Stimulated activated CD8-positive, alpha-beta memory T cell treated with anti-CD3 and anti-CD28 coated beads, Interleukin-12 subunit alpha, Interleukin-12 subunit beta, amount 100 ng/mL, for 24 hours (primary cell): ENCODE data around the gene TMEM125.

Experiments used
- DNase-seq: peaks from one replicate; pipeline ENCODE4 v3.0.0-alpha.2; 2020; ENCODE audit errors: extremely low read depth

Gene TMEM125

DNA sequence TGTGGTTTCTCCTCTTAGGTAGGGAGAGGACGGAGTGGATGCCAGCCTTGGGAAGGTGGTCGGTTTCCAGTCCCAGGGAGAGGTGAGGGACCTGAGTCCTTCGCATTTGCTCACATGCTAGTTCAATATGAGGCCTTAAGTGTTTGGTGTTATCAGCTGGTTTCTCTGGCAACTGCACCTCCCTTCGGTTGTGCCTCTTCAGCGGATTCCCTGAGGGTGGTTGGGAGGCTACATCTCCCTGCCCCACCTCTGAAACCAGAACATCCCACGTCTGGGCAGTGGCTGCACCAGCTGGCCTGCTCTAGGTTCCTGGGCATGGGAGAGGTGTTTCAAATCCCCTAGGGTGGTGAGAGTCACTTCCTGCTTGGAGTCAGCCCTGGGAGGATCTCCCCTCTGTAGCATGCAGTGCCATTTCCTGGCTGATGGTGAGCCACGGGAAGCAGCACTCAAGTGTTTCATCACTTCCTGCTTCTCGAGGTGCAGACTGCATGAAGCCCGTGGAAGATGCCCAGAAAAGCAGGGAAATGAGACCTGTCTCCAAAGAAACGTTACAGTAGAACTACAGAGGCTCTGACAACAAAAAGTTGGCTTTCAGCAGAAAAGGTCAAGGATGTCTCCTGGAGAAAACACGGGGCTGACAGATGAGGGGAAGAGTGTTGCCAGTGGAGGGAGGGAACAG, 4.5 kb downstream of the TMEM125 start:
- no peak for DNase-seq

DNA sequence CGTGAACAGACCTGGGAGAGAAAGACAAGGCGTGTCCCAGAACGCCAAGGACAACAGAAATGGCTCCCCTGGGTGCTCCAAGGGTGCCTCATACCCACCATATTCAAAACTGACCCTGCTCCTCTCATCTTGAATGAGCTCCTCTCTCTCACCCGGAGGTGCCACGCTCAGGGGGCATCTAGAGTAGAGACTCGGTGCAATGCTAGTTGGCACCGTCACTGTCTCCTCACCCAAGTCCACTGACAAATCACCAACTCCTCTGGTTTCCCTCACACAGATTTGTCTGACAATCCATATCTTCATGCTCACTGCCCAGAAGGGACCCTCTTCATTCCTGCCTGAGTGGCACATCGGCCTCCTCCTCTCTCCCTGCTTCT, 5.0 kb downstream of the TMEM125 start:
- no peak for DNase-seq

DNA sequence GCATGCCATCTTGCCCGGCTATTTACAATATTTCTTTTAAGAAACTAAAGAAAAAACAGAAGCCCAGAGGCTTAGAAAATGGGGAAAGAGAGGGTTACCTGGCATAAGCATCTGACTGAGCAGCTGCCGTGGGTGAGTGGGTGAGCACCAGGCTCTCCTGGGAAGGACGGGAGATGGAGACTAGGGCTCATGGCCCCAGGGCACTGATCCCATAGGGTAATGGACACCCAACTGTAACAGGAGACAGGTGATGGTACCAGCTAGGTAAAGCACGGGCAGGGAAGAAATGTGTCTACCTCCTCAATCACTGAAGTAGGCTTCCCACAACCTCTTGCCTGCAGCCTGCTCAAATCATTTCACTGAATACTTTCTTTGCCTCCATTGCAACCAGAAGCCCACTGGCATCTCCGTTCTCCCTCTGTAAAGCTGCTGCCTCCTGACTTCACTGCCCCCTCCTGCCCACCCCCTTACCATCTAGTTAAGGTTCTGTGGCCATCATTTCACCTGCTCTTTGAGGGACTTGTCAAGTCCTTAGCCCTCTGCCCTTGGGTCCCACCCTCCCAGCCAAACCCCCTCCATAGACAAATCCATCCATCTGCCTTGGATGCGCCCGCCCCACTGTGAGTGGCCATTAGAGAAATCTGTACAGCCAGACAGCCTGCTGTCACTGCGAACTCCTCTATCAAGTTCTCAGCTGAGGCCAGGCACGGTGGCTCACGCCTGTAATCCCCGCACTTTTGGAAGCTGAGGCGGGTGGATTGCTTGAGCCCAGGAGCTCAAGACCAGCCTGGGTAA, 6.2 kb downstream of the TMEM125 start:
- no peak for DNase-seq

DNA sequence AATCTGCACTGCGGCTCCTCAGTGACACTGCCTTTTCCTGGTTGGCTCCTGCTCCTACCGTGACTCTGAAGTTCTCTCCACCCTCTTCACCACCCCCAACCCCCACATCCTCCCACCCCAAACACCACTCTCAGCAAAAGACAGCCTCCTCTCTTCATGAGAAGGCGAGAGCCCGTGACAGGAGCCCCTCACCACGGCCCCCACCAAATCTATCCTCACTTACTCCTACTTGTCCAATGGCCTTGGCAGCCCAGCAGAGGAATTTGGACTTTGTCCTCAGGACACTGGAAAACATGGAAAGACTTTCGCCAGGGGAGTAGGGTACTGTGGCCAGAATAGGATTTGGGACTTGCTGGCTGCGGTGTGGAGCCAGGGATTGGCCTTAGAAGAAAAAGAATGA, 6.9 kb downstream of the TMEM125 start:
- no peak for DNase-seq

DNA sequence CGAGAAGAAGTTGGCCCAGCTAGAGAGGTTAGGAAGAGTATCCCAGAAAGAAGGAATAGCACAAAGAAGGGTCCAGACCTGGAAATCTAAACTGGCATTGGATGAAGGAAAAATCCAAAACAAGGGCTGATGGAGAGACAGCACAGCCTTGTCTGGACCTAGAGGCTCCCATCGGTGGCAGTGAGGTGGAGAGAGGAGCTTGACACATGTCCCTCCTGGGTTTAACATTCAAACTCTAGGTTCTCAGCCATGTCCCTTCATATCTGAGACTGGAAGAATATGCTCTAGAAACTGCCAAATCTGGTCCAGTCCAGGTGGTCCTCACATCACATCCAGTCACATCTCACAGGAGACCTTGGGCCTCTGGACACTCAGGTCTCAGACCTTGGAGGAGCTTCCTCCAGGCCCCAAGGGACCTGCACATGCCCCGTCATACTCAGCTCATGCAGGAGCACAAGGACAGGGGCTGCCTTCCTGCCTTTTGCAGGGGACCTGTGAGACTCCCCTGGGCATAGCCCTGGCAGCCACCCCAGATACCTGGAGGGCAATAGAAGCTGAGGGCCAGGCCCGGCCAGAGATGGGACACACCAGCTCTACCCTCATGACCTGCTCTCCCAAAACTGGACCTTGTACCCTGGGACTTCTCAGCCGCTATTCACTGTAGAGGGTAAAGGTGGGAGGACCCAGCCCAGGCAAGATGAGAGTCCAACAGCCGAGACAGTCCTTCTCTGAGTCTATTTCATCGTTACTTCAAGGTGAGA, 7.5 kb downstream of the TMEM125 start:
- DNase-seq, result no peak

DNA sequence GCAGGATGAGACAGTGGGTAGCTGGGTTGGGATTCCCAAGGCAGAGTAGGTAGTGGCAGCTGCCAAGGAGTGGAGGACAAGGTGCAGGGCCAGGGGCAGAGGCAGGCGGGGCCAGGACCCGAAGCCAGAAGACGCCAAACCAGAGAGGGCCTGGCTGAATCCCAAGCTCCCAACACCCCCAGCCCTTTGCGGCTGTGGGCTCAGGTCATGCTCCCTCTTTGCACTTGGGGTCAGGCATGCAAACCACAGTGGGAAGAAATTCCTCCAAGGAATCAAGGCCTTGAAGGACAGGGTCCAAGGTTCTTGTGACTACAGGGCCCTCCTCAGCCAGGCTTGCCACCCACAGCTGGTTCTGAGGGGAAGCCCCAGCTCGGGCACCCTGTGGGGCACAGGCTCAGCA, 9.4 kb downstream of the TMEM125 start:
- no peak for DNase-seq

DNA sequence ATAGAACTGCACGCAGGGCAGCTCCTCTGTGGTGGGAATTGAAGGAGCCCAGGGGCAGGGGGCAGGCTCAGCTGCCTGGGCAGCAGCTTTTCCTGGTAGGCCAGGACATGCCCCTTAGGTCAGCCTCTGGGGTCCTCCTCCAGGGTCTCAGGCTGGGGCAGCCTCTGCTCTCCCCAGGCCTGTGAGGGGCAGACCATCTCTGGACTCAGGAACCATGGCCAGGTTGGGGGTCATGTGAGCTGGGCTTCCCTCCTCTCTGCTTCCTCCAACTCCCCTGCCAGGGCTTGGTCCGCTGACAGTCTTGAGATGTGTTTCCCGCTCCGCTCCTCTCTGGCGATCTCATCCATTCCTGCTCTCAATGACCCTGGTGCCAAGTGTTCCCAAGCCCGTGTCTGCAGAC, 9.9 kb downstream of the TMEM125 start:
- DNase-seq, result no peak

DNA sequence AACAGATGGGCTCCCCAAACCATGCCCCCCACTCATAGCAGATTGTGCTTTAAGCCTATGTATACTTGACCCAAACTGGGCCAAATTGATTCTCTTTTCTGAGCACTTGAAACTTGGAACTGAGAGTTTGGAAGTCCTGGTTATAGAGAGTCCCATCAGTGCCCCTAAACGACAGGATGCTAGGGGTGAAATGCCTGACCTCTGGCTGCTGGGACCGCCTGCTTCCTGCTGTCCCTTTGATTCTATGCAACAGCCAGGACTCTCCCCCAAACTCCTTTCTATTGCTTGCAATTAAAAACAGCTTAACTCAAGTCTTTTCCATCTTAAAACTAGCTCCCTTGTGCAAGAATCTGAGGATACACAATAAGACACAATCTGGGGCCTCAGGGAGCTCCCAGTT, 10.9 kb downstream of the TMEM125 start:
- DNase-seq, result no peak

DNA sequence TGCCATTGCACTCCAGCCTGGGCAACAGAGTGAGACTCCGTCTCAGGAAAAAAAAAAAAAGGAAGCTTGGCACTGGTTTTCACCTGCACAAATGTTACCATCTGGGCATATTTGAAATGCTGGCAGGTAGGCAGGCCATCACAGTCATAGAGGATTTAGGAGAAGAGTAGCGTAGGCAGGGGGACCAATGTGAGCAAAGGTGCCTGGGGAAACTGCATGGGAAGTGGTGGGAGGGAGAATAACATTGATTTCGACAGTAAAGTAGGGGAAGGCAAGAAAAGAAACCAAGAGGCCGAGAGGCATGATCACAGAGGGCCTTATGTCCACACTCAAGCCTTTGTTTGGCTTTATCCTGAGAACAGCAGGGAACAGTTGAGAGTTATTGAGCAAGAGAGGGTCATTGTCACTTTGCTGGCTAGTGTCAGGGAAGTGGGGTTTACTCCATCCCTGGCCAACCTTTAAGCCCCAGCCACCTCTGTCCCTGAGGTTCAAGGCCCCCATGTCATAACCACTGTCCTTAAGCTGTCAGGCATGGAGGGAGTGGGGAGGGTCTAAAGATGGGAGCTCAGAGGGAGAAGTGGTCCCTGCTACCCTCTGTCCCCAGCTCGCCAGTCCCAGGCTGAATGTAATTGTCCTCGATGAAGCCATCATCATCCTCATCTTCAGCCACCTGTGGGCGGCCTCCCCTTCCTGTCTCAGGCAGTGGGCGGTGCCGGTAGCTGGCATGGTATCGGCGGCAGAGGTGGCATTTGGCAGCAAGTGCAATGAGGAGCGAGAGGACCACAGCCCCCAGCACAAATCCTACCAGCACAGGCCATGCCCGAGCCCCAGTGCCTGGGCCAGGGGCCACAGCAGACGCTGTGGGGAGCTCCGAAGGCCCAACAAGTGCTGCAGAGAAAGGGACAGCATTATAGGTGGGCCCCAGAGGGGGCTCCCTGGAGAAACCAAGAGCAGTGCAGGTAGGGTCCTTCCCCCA, 12.7 kb downstream of the TMEM125 start:
- no peak for DNase-seq

DNA sequence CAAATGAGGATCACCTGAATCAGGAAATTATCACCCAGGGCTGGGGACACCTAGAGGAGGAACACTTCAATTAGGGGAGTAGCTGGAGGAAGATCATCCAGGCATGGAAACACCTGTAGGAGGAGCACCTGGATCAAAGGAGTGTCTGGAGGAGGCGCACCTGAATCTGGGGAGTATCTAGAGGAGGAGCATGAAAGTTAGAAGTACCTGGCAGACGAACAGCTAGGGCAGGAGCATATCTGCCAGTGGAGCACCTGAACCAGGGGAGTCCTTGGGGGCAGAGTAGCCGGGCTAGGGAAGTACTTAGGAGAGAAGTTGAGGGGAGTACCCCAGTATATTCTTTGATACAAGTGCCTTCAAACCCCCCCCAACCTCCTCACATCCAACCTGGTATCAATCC, 14.3 kb downstream of the TMEM125 start:
- DNase-seq, result no peak

DNA sequence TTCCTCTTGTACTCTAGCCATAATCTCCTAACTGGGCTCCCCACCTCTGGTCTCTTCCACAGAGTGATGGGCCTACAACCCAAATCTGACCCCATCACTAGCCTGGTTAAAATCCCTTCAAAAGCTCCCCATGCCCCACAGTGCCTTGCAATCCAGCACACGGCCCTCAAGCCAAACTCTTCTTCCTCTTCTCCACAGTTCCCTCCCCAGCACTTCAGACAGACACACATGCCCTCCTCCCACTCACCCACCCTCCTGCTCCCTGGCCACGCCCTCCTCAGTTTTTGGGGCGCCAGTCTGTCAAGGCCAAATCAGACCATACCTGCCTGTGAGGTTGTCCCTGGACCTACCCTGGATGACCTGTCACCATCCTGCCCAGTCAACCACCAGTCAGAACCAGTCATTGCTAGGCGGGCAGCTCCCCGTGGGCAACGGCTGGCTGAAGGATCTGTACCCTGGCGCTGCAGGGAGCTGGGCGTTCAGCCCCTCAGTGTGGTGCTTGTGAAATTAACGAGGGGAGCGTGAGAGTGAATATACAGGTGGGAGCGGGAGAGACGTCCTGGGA, 14.8 kb downstream of the TMEM125 start:
- DNase-seq, result no peak

DNA sequence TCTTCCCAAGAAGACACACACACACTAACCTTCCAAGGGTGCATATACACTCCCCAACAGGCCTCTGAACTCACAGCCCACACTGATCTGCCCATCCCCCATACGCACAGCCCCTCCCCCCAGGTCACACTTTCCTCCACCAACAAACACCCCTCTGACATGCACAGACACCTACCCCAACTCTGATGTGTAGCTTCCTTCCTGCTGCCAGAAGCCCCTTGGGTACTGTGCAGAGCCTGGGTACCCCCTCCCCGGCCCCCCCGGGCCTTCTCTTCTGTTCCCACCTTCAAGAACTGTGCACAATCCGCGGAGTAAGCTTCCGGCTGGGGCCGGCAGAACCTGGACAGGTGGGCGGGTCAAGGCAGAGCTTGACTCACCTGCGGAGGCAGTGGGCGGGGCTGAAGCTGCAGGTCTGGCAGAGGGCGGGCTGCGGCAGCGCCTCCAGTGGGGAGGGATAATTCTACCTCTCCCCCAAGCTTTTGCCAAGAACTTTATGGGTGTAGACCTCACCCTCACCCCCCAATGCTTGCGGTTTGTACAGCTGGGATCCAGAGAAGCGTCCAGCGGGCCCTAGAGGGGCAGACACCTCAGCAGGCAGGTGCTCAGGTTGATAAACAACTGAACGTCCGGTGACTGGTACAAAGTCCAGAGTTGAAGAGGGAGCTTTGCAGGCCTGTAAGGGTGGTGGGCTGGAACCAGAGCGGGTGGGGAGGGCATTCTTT, 15.6 kb downstream of the TMEM125 start, which contains the start of gene C1orf210:
Gene C1orf210 (minus strand): TSS at position 313 of the 722 bp plus-strand sequence. CDS start 2,311 bp downstream, outside the sequence.
- no peak for DNase-seq

DNA sequence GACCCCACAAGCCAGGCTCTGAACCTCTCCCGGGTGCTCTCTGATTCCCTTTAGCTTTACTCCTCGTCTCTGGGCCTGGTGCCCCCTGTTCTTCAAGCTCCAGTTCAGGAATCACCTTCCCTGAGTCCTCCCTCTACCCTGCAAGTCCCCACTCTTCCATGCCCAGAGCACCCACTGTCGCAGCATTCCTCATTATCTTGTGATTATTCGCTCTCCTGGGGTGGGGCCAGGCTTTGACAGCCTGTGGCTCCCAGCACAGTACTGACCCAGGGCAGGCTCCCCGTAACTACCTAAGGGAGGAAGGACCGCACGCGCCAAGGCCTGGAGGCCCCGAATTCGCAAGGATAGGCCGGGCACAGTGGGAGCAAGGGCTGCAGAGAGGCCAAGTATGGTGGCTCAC, 16.3 kb downstream of the TMEM125 start:
- no peak for DNase-seq

DNA sequence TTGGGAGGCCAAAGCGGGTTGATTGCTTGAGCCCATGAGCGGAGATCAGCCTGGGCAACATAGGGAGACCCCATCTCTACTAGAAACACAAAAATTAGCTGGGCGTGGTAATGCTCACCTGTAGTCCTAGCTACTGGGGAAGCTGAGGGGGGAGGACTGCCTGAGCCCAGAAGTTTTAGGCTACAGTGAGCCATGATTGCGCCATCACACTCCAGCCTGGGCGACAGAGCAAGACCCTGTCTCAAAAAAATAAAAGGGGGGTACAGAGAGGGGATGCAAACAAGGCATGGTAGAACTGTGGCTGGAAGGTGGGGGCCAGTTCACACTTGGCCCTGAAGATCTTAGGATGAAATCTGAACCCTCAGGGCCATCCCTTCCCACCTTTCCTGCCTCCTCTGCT, 16.8 kb downstream of the TMEM125 start:
- DNase-seq, result no peak

DNA sequence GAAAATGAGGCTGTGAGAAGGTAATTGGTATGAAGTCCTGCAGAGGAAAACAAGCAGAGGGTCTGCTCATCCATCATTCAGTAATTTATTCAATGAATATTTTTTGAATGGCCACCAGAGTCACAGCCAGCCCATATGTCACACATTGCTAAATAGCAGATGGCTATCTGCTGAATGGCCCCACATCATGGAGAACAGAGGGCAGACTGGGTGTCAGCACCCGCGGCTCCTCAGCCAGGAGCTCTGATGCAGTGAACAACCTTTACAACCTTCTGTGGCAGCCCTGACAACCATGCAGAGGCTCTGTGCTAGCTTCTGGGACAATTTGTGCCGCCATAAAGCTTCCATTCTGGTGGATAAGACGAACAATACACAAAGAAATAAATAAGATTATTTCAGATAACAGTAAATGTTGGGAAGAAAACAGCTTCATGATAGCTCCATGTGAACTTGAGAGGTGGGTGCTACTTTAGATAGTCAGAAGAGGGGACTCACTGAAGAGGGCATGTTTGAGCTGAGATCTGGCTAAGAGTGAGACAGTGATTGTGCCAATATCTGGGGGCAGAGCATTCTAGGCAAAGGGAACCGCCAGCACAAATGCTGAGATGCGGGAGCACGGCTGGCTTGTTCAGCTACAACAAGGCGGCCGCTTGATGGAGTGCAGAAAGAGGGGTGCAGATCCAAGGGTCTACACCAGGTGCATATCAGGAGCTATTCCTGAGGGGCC, 18.4 kb downstream of the TMEM125 start:
- no peak for DNase-seq

DNA sequence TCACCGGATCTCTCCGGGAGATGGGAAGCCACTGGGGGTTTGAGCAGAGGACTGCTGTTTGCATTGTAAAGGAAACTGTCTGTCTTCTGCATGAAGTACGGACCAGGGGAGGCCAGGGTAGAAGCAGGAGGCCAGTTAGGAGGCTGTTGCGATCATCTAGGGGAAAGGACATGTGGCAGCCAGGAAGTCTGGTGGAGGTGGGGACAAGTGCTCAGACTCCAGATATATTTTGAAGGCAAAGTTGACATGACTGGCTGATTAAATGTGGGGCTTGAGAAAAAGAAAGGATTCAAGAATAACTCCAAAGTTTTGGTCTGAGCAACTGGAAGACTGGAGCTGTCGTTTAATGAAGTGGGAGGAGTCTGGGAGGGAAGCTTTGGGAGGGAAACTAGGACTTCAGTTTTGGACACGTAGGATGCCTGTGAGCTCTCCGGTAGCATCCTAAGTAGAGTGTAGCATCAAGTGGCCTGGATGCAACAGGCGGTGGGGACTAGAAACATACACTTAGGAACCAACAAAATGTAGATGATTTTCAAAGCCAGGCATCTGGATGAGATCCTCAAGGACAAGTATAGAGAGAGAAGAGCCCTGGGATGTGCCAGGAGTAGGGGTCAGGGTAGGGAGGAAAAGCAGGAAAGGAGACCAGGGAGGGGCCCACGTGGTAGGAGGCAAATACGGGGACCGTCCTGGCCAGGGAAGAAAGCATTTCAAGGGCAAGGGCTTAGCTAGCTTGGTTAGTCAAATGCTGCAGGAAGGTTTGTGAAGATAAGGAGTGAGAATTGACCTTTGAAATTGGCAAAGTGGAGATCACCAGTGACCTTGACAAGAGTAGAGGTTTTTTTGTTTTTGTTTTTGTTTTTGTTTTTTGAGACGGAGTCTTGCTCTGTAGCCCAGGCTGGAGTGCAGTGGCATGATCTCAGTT, 19.3 kb downstream of the TMEM125 start:
- no peak for DNase-seq

DNA sequence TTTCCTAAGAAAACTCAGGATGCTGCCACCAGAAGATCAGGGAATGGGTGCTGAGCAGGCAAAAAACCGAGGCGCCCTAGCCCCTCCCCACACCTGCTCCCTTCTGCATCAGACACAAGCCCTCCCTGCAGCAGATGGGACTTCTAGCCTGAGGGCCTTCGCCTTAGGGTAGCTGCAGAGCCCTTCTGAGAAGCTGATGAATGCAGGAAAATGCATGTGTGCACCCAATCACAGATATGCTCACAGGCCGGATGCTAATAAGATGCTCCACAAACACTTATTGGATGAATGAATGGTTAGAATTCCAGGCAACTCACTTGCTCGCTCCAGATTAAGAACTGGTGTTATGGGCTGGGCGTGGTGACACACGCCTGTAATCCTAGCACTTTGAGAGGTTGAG, 22.4 kb downstream of the TMEM125 start:
- no peak for DNase-seq

DNA sequence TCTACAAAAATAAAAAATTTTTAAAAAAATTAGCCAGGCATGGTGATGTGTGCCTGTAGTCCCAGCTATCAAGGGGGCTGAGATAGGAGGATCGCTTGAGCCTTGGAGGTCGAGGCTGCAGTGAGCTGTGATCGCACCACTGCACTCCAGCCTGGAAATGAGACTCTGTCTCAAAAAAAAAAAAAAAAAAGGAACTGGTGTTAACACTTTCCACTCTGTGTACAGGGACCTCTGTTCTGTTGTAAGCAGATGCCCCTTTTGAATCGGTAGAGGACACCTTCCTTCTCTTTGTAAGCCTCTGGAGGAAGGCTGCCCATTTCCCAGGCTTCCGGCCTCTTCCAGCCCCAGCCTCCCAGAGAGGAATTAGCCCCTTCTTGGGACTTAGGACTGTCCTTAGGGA, 22.9 kb downstream of the TMEM125 start:
- DNase-seq, result no peak

DNA sequence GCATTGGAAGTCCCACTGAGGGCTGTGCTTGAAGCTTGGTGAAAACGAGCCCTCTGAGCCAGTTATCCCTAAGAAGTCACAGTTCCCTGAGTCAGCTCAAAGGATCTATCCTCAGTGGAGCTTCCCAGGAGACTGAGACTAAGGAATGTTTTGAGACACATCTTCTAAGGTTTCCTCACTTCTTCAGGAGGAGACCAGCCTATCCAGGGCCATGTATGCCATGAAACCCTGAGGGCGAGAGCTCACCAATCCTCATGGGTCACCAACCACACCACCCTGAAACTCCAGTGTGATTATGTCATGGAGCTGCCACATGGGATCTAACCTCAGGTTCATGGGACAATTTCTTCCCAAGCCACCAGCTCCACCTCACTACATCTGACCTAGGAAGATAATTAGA, 23.4 kb downstream of the TMEM125 start:
- no peak for DNase-seq
